DMS79 (cell line): ENCODE results near the gene CACFD1.

Experiments
- DNase-seq: peaks from one replicate; lab custom pipeline; 2025; lab: John Stamatoyannopoulos, UW

Gene CACFD1

GRCh38 chr9:133518200-133518599 lies 58.4 kb downstream of the CACFD1 start:
- DNase-seq: no peak

GRCh38 chr9:133518706-133519449 lies 59.1 kb downstream of the CACFD1 start:
- DNase-seq: no peak

- DNase-seq: no peak
Measured at GRCh38 chr9:133519693-133520092, 59.9 kb downstream of the CACFD1 start.

- DNase-seq: no peak
Measured at GRCh38 chr9:133520121-133520835, 60.5 kb downstream of the CACFD1 start.
